Vagina (tissue), 2 donors: ENCODE measurements around the gene ALDH3B1. TPM values are rescaled to one million over a fixed set of nuclear protein-coding genes. Genes with fewer than 3 reads are reported as not detected.

ENCODE experiments used
- DNase-seq, 2 donors: peaks; one replicate each; pipeline ENCODE4 v3.0.0-alpha.2; 2017; ENCODE audit errors: extremely low spot score in 2 of 2
- H3K27ac ChIP-seq: fragments of 200-600 bp; sonication (generic); one replicate; pipeline ENCODE4 v1.5.1; 2019
- H3K27me3 ChIP-seq: fragments of 200-600 bp; sonication (generic); one replicate; pipeline ENCODE4 v1.5.1; 2019
- H3K36me3 ChIP-seq, 2 donors: fragments of 200-600 bp; sonication (generic); one replicate each; pipeline ENCODE4 v1.5.1; 2017 to 2019
- H3K4me1 ChIP-seq: fragments of 200-600 bp; sonication (generic); one replicate; pipeline ENCODE4 v1.5.1; 2019
- H3K4me3 ChIP-seq, 2 donors: fragments of 200-600 bp; sonication (generic); 1 replicate in 1 of 2; 2 replicates in 1 of 2; pipeline ENCODE4 v1.5.1; 2016 to 2019
- H3K9me3 ChIP-seq: fragments of 200-600 bp; sonication (generic); one replicate; pipeline ENCODE4 v1.5.1; 2019
- CTCF ChIP-seq, 3 experiments: fragments of 450-650 bp in 2 of 3; fragments of 200-600 bp in 1 of 3; sonication (generic) in 1 of 3; IDR thresholded peaks; one replicate each; pipeline ENCODE4 v1.5.1; 2017 to 2019; ENCODE audit warnings: antibody characterized with exemption in 3 of 3, mild to moderate bottlenecking in 2 of 3, moderate library complexity in 2 of 3
- POLR2A ChIP-seq, 2 donors: fragments of 450-650 bp; IDR thresholded peaks; one replicate each; pipeline ENCODE4 v1.6.1; 2017; ENCODE audit warnings: antibody characterized with exemption in 2 of 2, mild to moderate bottlenecking in 2 of 2, moderate library complexity in 2 of 2
- POLR2AphosphoS5 ChIP-seq, 2 donors: sonication (generic); formaldehyde crosslinking; IDR thresholded peaks; one replicate each; pipeline ENCODE4 v1.9.0; 2017; ENCODE audit warnings: antibody characterized with exemption in 2 of 2, mild to moderate bottlenecking in 2 of 2, low read depth in 1 of 2; ENCODE audit not compliant: insufficient read depth in 1 of 2
- intact Hi-C: fragments of 100-400 bp; cut with DNase I; formaldehyde crosslinking; loops from one replicate; pipeline ENCODE4 v1.15.1; 2023
- total RNA-seq: library from RNA; depleted of rRNA; stranded (reverse); fragments of >200 nt; gene quantifications from one replicate; pipeline ENCODE4 v1.2.3, GENCODE V29; 2016

ALDH3B1 gene
- total RNA-seq, 1 donor from 2014 or later: 22.1 TPM

- DNase-seq: no peak
These were observed 46.5 kb downstream of the ALDH3B1 start for GRCh38 chr11:68056317-68057285.

DNA sequence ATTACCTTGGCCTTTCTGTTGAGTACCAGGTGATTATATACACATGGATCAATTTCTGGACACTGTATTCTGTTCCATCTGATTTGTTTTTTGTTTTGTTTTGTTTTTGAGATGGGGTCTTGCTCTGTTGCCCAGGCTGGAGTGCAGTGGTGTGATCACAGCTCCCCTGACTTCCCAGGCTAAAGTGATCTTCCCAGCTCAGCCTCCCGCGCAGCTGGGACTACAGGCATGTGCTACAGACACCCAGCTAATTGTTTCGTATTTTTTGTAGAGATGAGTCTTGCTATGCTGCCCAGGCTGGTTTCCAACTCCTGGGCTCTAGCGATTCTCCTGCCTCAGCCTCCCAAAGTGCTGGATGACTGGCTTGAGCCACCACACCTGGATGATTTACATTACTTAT lies 47.7 kb downstream of the ALDH3B1 start:
- no peaks in the 10 kb centered on the region for H3K36me3 ChIP-seq
- no peaks in the 10 kb centered on the region for H3K4me1 ChIP-seq
- no peak overlapping the region for H3K27ac ChIP-seq
- H3K27me3 ChIP-seq: no peaks in the 10 kb centered on the region
- H3K4me3 ChIP-seq: no peak overlapping the region
- DNase-seq: no peak
- no peaks in the 10 kb centered on the region for H3K9me3 ChIP-seq
- intact Hi-C loops: no loop called here
- TF ChIP-seq CTCF (IDR thresholded peaks at IDR 0.05) (no peak), POLR2A (IDR thresholded peaks at IDR 0.05) (no peak), POLR2AphosphoS5 (IDR thresholded peaks at IDR 0.05; ENCODE audit: insufficient read depth in 1 of 2, low read depth in 1 of 2) (no peak)

More at GRCh38 chr11:68056317-68057285, 46.5 kb downstream of the ALDH3B1 start:
- no peaks in the 10 kb centered on the region for H3K36me3 ChIP-seq
- H3K9me3 ChIP-seq: no peaks in the 10 kb centered on the region
- no peak overlapping the region for H3K4me3 ChIP-seq
- no peaks in the 10 kb centered on the region for H3K4me1 ChIP-seq
- no peak overlapping the region for H3K27ac ChIP-seq
- H3K27me3 ChIP-seq: no peaks in the 10 kb centered on the region
- intact Hi-C loops: no loop called here
- no peak for TF ChIP-seq CTCF (IDR thresholded peaks at IDR 0.05)
- no peak for TF ChIP-seq POLR2AphosphoS5 (IDR thresholded peaks at IDR 0.05; ENCODE audit: insufficient read depth in 1 of 2, low read depth in 1 of 2)
- no peak for TF ChIP-seq POLR2A (IDR thresholded peaks at IDR 0.05)

DNA sequence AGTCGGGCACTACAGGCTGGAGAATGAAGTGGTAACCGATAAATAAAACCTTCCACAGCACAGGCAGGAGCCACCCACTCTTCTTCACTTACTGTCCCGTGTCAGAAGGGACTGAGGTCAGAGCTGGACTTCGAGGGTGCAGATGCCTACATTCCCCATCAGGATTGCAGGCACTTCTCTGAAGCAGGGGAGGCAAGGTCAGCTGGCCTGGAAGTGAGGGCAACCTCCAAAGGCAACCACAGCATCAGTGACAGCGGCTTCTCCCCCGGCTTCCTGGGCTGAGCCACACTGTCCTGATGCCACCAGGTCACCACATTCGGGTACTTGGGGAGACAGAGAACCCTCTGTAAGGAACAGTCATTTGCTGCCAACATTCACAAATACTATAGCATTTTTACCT lies 51.4 kb downstream of the ALDH3B1 start:
- DNase-seq: no peak
- H3K4me3 ChIP-seq: no peak overlapping the region
- intact Hi-C loops: no loop called here
- TF ChIP-seq POLR2A (IDR thresholded peaks at IDR 0.05) (no peak), POLR2AphosphoS5 (IDR thresholded peaks at IDR 0.05; ENCODE audit: insufficient read depth in 1 of 2, low read depth in 1 of 2) (no peak), CTCF (IDR thresholded peaks at IDR 0.05) (no peak)
- H3K4me1 ChIP-seq: no peaks in the 10 kb centered on the region
- H3K27me3 ChIP-seq: no peaks in the 10 kb centered on the region
- peaks cover 0 to 10% of the 10 kb centered on the region in 2 donors for H3K36me3 ChIP-seq
- no peaks in the 10 kb centered on the region for H3K9me3 ChIP-seq
- H3K27ac ChIP-seq: no peak overlapping the region

- TF ChIP-seq POLR2A (IDR thresholded peaks at IDR 0.05) (no peak), POLR2AphosphoS5 (IDR thresholded peaks at IDR 0.05; ENCODE audit: insufficient read depth in 1 of 2, low read depth in 1 of 2) (no peak), CTCF (IDR thresholded peaks at IDR 0.05) (no peak)
- H3K36me3 ChIP-seq: peaks cover 0 to 28% of the 10 kb centered on the region in 2 donors
- H3K27me3 ChIP-seq: no peaks in the 10 kb centered on the region
- H3K27ac ChIP-seq: no peak overlapping the region
- intact Hi-C loops: no loop called here
- no peak overlapping the region for H3K4me3 ChIP-seq
- no peak for DNase-seq
- H3K4me1 ChIP-seq: no peaks in the 10 kb centered on the region
- H3K9me3 ChIP-seq: no peaks in the 10 kb centered on the region
These were observed 54.8 kb downstream of the ALDH3B1 start for GRCh38 chr11:68064926-68065325.

DNA sequence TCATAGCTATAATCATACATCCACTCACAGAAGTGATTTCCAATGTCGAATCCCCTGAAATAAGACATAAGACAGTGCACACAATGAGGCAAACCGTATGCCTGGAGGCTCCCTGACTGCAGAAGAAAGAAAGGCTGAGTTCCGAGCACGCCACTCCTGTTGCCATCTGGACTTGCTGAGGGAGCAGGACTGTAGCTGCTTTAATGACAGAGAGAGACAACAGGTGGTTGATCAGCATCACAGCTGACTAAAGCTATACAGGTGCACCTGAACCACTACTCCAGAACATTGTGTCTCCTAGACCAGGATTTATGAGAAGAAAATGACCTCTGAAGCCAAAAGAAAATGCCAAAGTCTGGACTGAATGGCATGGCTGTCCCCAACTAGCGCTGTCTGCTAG lies 55.7 kb downstream of the ALDH3B1 start:
- TF ChIP-seq POLR2AphosphoS5 (IDR thresholded peaks at IDR 0.05; ENCODE audit: insufficient read depth in 1 of 2, low read depth in 1 of 2): no peak
- TF ChIP-seq CTCF (IDR thresholded peaks at IDR 0.05): no peak
- no peak for TF ChIP-seq POLR2A (IDR thresholded peaks at IDR 0.05)
- Histone ChIP-seq H3K4me3 (no peak overlapping the region), H3K36me3 (peaks cover 0 to 32% of the 10 kb centered on the region in 2 donors), H3K9me3 (no peaks in the 10 kb centered on the region), H3K4me1 (no peaks in the 10 kb centered on the region), H3K27ac (no peak overlapping the region), H3K27me3 (no peaks in the 10 kb centered on the region)
- intact Hi-C loops: no loop called here
- no peak for DNase-seq
